Ecto neural progenitor cell (in vitro differentiated cells): ENCODE measurements around the gene TAS2R3.

Source experiments
- DNase-seq: peaks from one replicate; pipeline ENCODE4 v3.0.0-alpha.2; 2018; ENCODE audit warnings: low spot score

Gene TAS2R3

DNA sequence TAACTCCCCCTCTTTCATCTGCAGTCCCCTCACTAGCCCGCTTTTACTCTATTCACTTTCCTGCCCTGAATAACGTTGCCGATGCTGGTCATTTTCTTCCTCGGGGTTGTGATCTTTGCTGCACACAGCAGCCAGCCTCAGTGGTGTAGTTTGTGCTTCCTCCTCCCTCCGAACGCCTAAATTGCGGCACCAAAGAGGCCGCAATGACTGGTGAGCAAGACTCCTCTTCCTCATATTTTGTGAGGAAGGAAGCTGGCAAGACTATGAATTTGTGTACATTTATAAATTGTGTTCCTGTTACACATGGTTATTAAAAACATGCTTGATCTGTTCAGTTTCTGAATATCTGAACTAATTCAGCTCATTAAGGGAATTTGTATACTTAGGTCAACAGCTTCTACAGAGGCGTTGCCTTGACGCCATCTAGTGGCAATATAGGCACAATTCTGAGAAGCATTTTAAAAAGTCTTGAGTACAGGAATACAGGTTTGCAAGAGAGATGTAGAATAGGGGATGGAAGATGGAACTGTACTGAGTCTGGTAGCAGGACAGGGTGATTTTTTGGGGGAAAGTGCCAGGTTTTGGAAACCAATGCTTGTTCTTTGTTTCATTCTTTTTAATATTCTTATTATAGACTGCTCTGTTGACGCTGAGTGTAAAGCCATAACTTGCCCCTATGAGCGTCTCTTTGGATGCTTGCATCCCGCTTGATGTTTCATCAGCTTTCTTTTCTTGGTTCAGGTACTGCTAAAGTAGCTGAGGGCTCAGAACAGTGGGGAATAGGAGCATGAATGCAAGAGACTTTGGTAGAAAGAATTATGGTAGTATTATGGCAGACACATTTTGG is 22.0 kb downstream of the TAS2R3 start:
- no peak for DNase-seq

- DNase-seq: no peak
These were observed 24.4 kb downstream of the TAS2R3 start for GRCh38 chr7:141788296-141788695.

- no peak for DNase-seq
These were observed 26.0 kb downstream of the TAS2R3 start, which contains the start of gene TAS2R5 for GRCh38 chr7:141789917-141790316. Gene TAS2R5, plus strand, starts transcription at chr7:141790217. Its CDS starts 145 bp downstream, at chr7:141790362.

DNA sequence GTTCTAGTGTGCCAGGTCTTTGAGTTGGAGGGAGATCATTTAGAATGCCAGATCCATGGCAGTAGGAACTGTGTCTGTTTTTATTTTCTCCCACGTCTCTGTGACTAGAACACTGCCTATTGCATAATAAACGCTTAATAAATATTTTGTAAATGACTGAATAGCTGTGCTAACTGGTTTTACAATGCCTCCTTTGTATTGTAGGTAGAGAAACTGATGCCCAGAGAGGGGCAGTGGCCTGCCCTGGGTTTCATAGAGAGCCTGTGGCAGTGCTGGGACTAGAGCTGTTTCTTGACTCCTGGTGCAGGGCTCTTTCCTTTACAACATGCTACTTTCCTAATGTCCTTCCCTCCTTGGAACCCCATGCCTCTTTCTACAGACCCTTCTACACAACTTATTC is 28.6 kb downstream of the TAS2R3 start:
- DNase-seq: no peak
